Measurements from ENCODE around the gene TPCN1. TPM values are rescaled to one million over a fixed set of nuclear protein-coding genes. Genes with fewer than 3 reads are reported as not detected.
A peak's percentile ranks its signal among the peaks of the same experiment; 100 is the strongest.

TPCN1 gene
- 10 to 100 TPM; 18.0 to 34.6 (median 28.3) TPM for total RNA-seq
- long read RNA-seq, full-length matches to known transcripts = 1 of 5 reads
- long read RNA-seq, partial matches to known transcripts = 1 of 5 reads
- long read RNA-seq, other reads (novel, unspliced or antisense) = 3 of 5 reads

DNA sequence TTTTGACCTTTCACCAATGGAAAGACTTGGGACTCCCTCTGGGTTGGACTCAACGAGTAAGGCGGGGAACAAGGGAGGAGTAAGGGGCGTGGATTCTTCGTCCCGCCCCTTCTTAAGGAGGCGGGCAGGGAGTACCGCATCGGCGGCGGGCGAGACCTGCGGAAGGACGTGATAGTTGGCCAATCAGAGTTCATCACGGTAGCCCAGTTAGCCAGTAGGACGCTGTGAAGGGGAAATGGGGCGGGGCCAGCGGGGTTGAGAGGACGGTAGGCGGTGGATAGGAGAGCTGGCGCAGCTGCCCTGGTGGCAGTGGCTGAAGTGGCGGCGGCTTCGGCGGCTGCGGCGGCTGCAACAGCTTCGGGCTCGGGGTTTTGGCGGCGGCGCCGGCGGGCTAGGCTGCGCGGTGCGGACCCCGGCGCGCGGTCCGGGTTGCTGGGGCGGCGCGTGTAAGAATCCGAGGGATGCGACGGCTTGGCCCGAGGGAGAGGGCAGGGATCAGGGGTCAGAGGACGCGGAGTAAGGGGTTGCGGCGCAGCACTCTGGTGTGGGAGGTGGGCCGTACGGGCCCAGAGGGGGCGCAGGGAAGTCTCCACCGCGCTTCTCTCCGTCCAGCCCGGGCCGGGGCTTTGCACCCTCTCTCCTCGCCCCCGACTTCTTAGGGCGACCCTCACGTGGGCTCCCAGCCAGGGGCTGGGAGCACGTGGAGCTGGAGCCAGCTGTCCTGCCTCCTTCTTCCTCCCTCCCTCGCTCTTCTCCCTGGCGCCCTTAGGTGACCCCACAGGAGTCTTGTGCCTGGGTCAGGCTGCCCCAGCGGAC, at the start of gene TPCN1:
Gene TPCN1 (plus strand): TSS at position 284 of the 816 bp plus-strand sequence. CDS start 5,389 bp downstream, outside the sequence.
- Histone ChIP-seq H3K9me3 (no peaks in the 10 kb centered on the region), H3K4me3 (peak within 1 kb of the TSS; percentile 59 to 93 (median 79)), H3K27ac (peak within 1 kb of the TSS; percentile 78 to 94 (median 90)), H3K4me1 (peaks cover 0 to 27% (median 5%) of the 10 kb centered on the region in 4 donors), H3K36me3 (no peaks in the 10 kb centered on the region), H3K27me3 (no peaks in the 10 kb centered on the region)
- ATAC-seq = peak; percentile 90 to 96 (median 92)
- WGBS (ENCODE audit: insufficient coverage, low coverage, low lambda C conversion rate, missing lambda C conversion rate) = under 1% methylated on average over 23 of the region's 68 CpGs
- DNase-seq = peak; percentile 99 to 100 (median 100)
- peak; percentile 100 for TF ChIP-seq POLR2A (IDR thresholded peaks at IDR 0.05)
- TF ChIP-seq, protein P1, sequence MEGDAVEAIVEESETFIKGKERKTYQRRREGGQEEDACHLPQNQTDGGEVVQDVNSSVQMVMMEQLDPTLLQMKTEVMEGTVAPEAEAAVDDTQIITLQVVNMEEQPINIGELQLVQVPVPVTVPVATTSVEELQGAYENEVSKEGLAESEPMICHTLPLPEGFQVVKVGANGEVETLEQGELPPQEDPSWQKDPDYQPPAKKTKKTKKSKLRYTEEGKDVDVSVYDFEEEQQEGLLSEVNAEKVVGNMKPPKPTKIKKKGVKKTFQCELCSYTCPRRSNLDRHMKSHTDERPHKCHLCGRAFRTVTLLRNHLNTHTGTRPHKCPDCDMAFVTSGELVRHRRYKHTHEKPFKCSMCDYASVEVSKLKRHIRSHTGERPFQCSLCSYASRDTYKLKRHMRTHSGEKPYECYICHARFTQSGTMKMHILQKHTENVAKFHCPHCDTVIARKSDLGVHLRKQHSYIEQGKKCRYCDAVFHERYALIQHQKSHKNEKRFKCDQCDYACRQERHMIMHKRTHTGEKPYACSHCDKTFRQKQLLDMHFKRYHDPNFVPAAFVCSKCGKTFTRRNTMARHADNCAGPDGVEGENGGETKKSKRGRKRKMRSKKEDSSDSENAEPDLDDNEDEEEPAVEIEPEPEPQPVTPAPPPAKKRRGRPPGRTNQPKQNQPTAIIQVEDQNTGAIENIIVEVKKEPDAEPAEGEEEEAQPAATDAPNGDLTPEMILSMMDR (IDR thresholded peaks at IDR 0.05) = no peak
- intact Hi-C loops (cut with DNase I) = no loop called here

DNA sequence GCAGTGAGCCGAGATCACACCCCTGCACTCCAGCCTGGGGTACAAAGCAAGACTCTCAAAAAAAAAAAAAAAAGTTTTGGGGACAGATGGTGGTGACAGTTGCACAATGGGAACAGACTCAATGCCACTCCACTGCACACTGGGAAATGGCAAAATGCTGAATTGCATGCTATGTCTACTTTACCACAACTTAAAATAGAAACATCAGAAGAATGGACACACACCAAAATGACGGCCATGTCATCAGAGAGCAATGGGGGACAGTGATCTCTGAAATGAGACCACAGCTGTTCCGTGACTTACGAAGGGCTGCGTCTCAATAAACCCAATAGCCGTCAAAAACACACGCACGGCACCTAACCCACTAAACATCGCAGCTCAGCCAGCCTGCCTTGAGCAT, 49.7 kb upstream of the TPCN1 start:
- peaks cover 10 to 79% (median 40%) of the 10 kb centered on the region in 4 donors for H3K36me3 ChIP-seq
- ATAC-seq (no peak), DNase-seq (no peak)
- WGBS (ENCODE audit: insufficient coverage, low coverage, low lambda C conversion rate, missing lambda C conversion rate) = 93% methylated on average over 6 of the region's 9 CpGs
- no peak overlapping the region for H3K4me3 ChIP-seq
- intact Hi-C loops (cut with DNase I) = loop anchor here in 1 of 2 donors (10.0 kb wide), 1 partner anchor 127 kb away; no protein-coding TSS in a partner anchor
- H3K27ac ChIP-seq = no peak overlapping the region
- H3K9me3 ChIP-seq = no peaks in the 10 kb centered on the region
- no peaks in the 10 kb centered on the region for H3K27me3 ChIP-seq
- no peak for TF ChIP-seq POLR2A (IDR thresholded peaks at IDR 0.05)
- TF ChIP-seq, protein P1 (IDR thresholded peaks at IDR 0.05) = no peak
- no peaks in the 10 kb centered on the region for H3K4me1 ChIP-seq

DNA sequence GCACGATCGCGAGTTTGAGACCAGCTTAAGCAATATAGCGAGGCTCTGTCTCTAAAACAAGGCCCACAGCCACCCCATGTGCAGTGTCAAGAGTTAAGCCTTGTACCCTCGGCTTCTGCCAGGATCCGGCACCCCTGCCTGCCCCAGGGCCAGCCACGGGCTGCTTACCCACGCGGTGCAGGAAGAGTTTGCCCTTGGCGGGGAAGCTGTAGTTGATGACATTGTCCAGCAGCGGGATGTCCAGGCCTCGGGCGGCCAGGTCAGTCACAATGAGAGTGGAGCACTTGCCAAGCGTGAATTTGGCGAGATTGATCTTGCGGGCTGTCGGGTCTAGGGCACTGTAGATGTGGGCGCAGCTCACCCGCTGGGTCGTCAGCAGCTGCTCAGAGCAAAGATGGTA, 49.1 kb upstream of the TPCN1 start:
- 91% methylated on average over 7 of the region's 20 CpGs for WGBS (ENCODE audit: insufficient coverage, low coverage, low lambda C conversion rate, missing lambda C conversion rate)
- Histone ChIP-seq H3K27ac (no peak overlapping the region), H3K9me3 (no peaks in the 10 kb centered on the region), H3K27me3 (no peaks in the 10 kb centered on the region), H3K36me3 (peaks cover 15 to 83% (median 42%) of the 10 kb centered on the region in 4 donors), H3K4me1 (no peaks in the 10 kb centered on the region), H3K4me3 (no peak overlapping the region)
- ATAC-seq (no peak), DNase-seq (no peak)
- no peak for TF ChIP-seq POLR2A (IDR thresholded peaks at IDR 0.05)
- TF ChIP-seq, protein P1 (IDR thresholded peaks at IDR 0.05) = no peak
- intact Hi-C loops (cut with DNase I) = loop anchor here in 1 of 2 donors (10.0 kb wide), 1 partner anchor 127 kb away; no protein-coding TSS in a partner anchor

DNA sequence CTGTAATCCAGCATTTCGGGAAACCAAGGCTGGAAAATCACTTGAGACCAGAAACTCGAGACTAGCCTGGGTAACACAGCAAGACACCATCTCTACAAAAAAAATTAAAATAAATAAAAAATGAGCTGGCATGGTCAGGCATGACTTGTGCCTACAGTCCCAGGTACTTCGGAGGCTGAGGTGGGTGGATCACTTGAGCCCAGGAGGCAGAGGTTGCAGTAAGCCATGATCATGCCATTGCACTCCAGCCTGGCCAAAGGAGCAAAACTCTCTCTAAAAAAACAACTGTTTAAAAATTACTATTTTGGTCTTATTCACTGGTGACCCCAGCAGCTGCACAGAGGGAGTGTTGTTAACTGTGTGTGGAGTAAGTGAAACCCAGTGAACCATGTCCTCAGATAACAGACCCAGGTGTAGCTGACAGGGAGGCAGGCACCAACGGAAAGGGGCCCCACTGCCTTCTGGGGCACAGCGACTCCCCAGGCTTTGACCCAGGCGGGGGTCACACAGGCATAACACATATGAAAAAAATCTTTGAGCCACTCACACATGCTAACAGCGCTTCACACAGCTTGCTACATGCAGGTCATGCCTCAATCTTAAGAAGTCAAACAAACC, 48.1 kb upstream of the TPCN1 start:
- ATAC-seq (no peak), DNase-seq (no peak)
- no peaks in the 10 kb centered on the region for H3K4me1 ChIP-seq
- 86% methylated on average over 7 of the region's 7 CpGs for WGBS (ENCODE audit: insufficient coverage, low coverage, low lambda C conversion rate, missing lambda C conversion rate)
- peaks cover 17 to 87% (median 44%) of the 10 kb centered on the region in 4 donors for H3K36me3 ChIP-seq
- TF ChIP-seq, protein P1 (IDR thresholded peaks at IDR 0.05) = no peak
- TF ChIP-seq POLR2A (IDR thresholded peaks at IDR 0.05) = no peak
- no peak overlapping the region for H3K27ac ChIP-seq
- H3K9me3 ChIP-seq = no peaks in the 10 kb centered on the region
- no peaks in the 10 kb centered on the region for H3K27me3 ChIP-seq
- intact Hi-C loops (cut with DNase I) = loop anchor here in 1 of 2 donors (10.0 kb wide), 1 partner anchor 128 kb away; no protein-coding TSS in a partner anchor
- H3K4me3 ChIP-seq = no peak overlapping the region
